NCI-H82 treated with DMSO at 0.1 percent for 48 hours (cell line): ENCODE results near the gene MUC5B.

ENCODE experiments used
- DNase-seq: peaks from one replicate; lab custom pipeline; 2025; ENCODE audit not compliant: unreplicated experiment; lab: John Stamatoyannopoulos, UW

The MUC5B gene

GRCh38 chr11:1296287-1296686 is 73.4 kb downstream of the MUC5B start:
- no peak for DNase-seq

GRCh38 chr11:1297011-1297575 is 74.2 kb downstream of the MUC5B start:
- DNase-seq = no peak

GRCh38 chr11:1297576-1298473 is 75.0 kb downstream of the MUC5B start:
- DNase-seq = no peak

- no peak for DNase-seq
Observed at GRCh38 chr11:1298695-1299492, 76.0 kb downstream of the MUC5B start.

GRCh38 chr11:1299621-1300020 is 76.8 kb downstream of the MUC5B start:
- DNase-seq = no peak

- DNase-seq = no peak
Observed at GRCh38 chr11:1300121-1300520, 77.3 kb downstream of the MUC5B start.

- no peak for DNase-seq
Observed at GRCh38 chr11:1300569-1301187, 77.8 kb downstream of the MUC5B start.

- DNase-seq = no peak
Observed at GRCh38 chr11:1301220-1302000, 78.5 kb downstream of the MUC5B start.

GRCh38 chr11:1302041-1302460 is 79.2 kb downstream of the MUC5B start:
- no peak for DNase-seq

GRCh38 chr11:1302461-1303125 is 79.7 kb downstream of the MUC5B start:
- no peak for DNase-seq

- DNase-seq = no peak
Observed at GRCh38 chr11:1303126-1303821, 80.4 kb downstream of the MUC5B start.

GRCh38 chr11:1303973-1304372 is 81.1 kb downstream of the MUC5B start:
- no peak for DNase-seq

- no peak for DNase-seq
Observed at GRCh38 chr11:1304380-1304779, 81.5 kb downstream of the MUC5B start.

GRCh38 chr11:1305063-1305495 is 82.2 kb downstream of the MUC5B start:
- no peak for DNase-seq

GRCh38 chr11:1305501-1306056 is 82.7 kb downstream of the MUC5B start:
- DNase-seq = no peak

GRCh38 chr11:1306186-1307162 is 83.6 kb downstream of the MUC5B start:
- DNase-seq = no peak

- DNase-seq = no peak
Observed at GRCh38 chr11:1307163-1307870, 84.5 kb downstream of the MUC5B start.
